GM21390 (cell line): Measurements from ENCODE around the gene C1QTNF5.

Experiments
- ATAC-seq: cut with Tn5 transposase; IDR thresholded peaks from one replicate; pipeline ENCODE4 v1.9.1; 2021; ENCODE audit not compliant: unreplicated experiment

C1QTNF5 gene

DNA sequence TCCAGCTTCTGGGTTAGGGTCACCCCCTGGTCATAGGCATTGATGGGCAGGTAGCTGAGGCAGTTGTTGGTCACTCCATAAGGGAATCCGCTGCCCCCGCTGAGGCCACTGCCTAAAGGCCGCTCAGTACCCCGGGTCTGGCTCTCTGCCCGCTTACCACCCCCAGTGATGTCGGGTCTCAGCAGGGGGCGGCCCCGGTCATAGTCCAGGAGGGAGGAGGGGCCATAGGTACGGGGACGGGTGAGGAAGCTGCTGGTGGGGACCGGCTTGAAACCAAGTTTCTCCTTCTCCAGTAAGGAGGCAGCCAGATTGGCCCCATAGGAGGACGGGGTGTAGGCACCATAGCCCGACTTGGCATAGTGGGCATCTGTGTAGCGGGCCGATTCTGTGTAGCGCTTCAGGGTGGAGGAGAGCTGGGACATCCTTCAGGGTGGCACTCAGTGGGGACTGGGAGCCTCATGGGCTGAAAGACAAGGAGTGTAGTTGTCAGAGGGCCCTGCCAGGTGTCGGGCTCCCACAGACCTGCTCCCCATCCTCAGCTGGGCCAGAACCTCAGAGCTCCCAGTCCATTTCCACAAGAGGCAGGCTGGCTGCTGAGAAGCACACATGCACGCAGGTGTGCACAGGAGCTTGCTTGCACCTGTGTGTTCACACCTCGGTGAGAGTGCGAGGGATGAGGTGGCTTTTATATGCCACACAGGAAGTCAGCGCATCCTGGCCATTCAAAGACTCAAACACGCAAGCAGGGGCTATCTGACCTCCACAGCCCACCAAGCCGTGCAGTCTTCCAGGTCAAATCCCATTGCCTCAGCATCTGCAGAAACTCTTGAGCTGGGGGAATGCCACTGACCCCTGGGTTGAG, 32.6 kb upstream of the C1QTNF5 start:
- ATAC-seq, result no peak

DNA sequence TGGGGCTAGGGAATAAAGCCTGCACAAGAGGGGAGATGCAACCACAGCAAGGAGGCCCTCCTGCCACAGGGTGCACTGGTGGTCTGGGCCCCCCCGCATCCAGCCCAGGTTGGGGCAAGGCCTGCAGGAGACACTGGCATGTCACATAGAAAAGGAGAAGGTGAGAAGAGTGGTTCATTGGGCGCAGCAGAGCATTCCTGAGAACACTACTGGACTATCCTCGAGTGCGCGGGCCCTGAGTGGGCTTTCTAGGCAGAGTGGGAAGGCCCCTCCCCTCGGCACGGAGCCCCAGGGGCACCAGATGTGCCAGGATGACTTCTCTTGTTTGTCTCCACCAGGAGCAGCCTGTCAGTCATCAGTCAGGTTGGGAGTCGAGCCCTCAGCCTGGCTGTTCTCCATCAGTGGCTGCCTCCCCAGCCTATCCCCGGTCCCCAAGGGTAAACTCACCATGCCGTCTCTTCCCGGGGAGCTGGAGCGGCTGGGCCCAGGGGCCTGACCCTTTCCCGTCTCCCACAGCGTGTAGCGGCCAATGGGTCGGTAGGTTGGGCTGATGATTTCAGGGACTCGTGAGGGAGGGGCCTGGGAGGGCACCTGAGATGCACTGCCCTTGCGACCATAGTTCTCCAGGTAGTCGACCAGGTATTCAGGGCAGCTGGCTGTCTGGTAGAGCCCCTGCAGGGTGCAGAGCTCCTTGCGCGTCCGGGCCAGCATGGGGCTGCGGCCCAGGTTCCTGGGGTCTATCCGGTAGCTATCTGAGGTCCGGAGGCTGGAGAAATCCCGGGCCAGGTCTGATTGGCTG, 31.8 kb upstream of the C1QTNF5 start:
- no peak for ATAC-seq

DNA sequence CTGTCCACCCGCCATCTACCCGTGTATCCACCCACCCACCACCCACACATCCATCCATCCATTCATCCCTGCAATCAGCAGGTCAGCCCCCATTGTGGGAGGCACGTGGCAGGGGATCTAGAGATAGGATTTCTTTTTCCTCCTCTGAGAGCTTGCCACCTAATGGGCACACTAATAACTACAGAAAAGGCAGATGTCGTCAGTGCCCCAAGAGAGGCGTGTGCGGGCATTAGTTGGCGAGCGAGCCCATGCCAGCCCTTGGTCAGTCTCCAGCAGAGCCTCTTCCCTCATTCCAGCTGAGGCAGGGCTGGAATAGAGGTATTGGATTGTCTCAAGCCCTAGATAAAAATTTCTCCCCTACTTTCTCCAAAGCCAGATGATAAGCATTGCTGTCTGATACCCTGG, 31.1 kb upstream of the C1QTNF5 start:
- ATAC-seq, result no peak

DNA sequence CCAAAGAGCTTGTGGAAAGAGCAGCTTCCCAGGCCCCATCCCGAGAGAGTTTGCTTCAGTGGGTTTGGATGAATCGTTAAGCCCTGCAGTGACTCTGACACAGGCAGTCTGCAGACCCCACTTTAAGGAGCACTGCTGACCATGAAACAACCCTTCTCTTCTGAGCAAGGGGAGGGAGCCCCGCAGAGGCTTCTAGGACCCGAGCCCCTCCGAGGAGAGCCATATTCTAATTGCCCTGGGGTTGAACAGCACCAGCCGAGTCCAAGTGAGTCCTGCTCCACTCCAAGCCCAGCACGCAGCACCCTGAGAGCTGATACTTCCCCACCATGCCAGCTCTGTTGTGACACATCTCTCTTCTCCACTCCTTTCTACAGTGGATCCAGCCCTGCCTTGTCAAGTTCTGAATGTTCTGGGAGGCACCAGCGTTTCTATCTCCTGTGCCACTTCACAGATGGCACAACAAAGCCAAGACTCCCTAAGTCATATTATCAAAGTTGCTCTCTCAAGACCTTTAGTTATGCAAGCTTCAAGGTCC, 30.5 kb upstream of the C1QTNF5 start:
- no peak for ATAC-seq

DNA sequence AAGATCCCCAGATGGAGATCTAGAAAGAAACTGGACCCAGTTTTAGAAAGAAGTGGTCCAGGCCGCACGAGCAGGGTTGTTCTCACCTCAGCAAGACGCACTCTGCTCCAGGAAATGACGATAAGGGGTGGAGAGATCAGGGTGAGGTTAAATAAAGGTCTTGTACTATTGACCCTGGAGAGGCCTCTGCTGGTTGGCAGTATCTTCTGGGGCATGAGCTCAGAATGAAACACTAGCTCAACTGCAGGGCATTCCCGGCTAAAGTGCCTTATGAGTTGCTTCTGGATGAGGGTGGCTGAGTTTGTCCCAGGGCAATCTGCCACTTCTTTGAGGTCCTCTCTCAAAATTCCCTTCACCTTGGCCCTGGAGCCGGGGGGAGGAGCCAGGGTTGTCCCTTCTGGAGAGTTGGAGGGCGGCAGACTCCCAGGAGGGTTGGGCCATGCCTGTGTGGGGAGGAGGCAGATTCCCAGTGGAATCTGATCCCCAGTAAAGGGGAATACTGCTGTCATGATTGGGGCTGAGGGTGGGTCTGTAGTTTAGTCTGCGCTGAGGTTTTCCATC, 29.9 kb upstream of the C1QTNF5 start:
- no peak for ATAC-seq

DNA sequence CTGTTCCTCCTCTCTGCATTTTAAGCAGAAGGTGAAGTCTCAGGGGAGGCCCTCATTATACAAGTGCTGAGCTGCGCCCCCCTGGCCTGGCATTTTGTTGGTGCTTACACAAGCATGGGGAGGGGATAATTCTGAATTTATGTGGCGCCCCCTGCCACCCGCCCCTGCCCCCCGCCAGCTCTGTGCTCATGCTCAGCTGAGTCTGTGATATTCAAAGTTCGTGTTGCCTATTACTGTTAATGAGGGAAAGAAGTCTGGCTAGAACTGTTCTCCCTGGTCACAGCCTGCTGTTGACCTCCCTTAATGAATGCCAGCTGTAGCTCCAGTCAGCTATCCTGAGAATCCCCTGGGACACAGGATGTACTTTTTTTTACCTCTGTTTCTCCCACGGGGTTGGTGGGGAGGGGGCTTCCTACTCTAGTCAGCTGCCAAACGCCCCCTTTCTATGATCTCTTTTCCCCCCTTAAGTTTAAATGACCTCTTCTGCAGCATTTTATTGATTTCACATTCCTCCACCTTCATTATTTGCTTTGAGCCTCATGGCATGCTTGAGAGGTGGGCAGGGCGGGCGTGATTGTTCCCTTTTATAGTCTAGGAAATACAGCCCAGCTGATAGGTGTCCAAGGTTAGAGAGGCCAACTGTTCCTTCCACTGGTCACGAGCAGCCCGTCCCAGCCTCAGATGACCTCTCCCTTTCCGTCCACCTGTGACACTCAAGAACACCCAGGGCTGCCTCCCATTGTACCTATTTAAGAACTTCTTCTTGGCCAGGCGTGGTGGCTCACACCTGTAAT, 28.6 kb upstream of the C1QTNF5 start:
- ATAC-seq, result no peak

DNA sequence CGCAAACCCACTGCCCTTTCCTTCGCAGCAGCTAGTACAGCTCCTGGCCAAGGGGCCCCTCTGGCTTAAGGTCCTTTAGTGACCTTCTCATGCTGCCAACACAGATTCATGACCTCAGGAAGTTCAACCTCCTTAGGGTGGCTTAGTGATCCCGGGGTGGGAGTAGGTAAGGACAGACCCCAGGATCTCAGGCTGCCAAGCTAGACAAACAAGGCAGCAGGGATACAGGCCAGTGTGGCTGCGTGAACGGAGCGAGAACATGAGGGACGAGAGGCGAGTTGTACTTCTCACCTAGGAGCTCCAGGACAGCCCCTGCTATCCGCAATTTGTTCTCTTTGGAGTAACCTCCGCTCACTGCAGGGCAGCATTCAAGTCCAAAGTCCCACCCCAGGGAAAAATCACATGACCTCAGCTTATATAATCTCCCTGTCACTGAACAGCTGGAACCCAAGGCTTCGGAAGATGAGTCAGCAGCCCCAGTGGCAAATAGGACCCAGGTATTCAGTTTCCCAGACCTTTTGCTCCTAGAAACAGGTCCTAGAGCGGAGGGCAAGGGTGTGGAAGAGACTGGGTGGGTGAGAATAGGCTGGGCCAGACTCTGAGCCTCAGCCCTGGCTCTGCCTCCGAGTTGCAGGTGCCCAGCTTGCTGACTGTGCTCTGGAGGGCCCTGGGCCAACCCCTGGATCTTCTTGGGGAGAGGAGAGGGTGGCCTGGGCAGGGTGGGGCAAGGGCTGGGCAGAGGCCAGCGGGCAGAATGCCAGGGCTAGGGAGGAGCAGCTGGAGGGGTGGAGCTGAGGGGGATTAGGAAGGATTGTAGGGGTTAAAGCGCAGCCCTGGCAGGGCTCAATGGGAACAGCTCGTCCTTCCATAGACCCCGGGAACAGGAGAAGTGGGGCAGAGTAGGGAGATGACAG, 27.7 kb upstream of the C1QTNF5 start:
- no peak for ATAC-seq

DNA sequence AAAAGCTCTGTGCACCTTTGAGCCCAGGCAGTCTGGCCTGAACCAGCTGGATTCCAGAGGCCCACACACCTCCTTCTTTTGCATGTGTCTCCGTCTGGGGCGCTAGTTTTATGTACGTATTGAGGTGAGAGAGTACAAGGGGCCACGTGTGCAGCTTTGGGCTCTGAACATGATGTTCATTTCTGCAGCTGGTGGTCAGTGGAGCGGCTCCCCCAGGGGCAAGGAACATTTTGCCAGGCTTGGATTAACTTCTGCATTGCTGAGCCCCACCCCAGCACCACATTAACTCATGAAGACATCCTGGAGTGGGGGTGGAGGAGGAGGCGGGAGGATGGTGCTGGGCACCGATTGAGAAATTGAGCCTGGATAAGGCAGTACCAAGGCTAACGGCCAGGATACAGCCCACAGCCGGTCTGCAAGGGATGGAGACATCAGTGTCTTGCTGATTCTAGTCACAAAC, 27.0 kb upstream of the C1QTNF5 start:
- ATAC-seq, result no peak

DNA sequence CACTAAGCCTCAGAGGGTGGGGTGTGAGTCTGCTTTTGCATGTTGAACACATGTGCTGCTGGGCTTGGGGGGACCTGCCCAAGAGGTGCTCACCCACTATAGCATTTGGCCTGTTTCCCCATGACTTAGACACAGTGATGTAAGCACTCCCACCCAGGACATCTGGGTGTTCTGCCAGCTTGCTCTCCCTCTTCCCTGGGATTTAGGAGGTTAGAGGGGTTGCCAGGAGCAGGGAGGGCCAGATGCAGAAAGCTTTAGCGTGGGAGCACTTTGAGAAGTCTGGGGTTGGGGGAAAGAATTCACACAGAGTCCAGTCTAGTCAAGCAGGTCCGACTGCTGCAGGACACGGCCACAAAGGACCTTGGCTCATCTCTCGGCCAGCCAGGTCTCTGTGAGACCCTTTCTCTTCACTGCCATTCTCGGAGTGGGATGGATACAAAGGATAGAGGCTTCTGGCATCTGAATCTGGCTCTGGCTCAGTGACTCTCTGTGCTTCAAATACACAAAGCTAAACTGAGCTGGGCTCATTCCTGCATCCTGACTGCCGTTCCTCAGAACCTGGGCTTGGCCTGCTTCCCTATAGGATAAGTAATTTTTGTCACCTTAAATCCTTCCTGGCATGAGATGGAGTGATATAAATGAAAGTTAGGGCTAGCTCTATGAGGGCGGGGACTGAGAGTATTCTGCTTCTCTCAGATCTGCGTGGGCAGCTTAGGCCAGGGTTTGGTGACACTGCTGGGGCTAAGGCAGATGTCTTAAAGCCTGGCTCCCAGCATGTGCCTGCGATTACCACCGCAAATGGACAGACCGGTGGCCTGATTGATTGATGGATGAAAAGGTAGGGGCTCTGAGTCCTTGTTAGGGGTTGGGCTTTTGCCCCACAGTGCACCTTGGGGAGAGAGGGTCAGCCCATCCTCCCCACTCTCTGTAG, 26.3 kb upstream of the C1QTNF5 start:
- ATAC-seq, result no peak

DNA sequence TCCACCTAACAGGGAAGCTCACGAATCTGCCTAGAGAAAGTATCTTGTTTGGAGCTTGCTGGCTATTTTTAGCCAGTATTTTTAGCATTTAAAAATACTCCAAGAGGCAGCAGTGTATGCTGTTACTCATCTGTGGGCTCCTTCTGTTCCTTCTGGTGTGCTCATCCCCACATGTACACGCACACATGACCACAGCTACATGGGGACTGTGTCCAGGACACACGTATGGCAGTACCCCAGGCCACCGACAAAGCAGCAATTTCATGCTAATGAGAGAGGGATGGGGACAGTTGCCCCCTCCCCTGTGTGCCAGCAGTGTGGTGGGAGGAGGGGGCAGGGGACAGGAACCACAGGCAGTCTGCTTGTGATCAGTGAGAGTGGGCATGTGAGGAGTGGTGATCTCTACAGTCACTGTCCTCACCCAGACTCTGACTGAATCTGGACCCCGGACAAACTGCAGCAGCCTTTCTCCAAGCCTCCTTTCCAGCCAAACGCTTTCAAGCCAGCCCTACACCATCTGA, 24.4 kb upstream of the C1QTNF5 start:
- no peak for ATAC-seq

DNA sequence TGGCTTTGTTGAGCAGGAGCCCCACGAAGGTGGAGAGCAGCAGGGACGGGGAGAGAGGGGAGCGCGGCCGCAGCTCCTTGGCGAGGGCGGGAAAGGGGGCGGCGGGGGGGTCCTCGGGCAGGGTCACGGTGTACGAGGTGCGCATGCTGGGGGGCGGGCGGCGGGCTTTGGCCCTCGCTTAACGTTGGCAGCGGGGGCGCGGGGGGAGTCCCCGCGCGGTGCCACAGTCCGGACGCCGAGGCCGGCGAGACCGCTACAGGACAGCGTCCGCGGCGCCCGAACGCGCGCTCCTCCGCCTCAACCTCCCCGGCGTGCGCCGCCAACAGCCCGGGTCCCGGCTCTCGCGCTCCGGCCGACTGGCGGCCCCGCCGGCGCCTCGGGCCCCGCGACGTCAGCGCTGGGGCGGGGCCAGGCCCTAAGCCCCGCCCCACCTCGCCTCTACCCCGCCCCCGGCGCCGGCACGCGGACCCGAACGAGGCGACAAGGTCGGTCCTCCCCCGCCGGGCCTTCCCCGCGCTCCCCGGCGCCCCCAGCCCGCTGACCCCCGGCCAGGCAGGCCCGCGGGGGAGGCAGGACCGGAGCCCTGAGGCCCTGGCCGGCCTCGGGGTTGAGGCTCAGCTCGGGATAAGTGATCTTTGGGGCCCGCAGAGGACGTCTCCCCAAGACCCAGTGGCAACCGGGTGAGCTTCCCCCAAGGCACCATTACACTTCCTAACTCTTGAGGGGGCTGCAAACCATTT, 23.3 kb upstream of the C1QTNF5 start:
- no peak for ATAC-seq

DNA sequence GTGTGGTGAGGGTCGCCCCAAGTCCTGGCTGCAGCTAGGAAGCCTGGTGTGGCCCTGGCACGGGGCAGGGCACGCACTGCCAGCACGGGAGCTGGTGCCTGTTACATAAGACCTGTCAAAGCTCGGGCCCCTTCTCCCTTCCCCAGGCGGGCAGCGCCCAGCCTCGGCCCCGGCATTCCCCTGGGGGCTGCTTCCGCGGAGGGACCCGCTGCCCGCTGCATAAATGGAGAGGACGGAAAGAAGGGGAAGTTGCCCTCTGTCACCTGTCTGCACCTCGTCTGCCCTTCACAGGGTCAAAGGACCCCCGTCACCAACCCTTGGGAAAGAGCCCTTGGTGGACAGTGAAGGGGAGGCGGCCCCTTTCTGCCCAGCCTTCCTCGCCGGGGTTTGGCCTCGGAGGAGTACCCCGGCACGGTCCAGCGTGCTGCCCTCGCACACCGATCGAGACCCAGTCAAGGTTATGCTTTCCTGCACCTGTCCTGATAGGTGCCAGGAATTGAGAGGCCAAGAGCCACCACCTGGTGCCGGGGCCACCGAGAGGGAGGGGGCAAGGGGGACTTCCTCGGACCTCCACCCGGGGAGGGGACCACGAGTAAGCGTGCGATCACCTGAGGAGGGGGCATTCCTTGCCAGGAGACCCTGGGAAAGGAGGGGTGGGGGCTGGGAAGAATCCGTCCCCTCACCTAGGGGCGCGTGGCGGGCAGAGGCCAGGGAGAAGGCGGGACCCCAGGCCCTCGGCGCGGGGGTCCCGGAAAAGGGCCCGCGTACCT, 22.6 kb upstream of the C1QTNF5 start:
- ATAC-seq, result no peak

DNA sequence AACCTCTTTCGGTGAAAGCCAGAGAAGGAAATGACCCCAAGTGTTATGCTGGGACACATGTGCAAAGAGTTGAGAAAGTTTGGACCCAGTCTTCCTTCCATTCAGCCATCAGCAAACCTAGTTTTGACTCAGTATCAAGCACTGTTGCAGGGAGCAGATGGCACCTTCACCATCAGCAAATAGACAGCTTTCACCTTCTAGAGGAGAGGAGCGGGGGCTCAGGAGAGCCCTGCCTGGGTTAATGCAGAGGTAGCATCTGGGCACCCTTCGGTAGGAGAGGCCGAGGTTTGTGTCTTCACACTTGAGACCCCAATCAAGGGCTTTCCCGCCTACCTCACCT, 22.0 kb upstream of the C1QTNF5 start:
- ATAC-seq, result no peak

DNA sequence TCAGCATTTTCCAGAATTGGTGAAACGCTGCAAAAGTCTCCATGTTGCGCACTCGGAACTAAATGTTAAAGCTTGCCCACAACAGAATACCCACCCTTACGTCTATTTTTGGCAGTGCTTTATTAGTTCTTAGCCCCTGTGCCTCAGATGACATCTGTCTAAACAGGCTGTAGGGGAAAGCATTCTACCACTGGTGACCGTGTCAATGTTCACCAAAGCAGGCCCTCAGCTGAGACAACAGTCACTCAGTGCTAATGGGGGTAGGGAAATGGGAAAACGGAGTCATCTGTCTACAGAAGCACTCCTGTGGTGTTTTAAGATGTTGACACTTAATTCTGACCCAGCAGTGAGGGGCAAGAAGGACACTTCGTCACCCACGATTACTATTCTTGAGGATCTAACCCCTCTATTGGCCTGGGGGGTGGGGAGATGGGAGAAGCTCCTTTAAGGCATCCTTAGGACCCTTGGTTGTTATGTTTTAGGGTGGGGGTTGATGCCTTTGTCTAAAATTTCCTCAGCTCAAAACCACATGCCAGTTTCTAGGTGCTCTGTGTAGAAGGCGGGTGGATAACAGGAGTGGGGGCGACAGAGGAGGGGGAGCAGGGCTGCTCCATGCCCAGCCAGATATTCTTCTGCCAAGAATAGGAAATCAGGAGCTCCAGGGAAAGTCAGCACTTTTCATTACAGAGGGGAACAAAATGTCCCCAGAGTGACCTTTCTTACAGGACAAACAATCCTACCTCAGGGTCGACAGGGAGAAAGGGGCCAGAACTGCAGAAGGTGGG, 21.4 kb upstream of the C1QTNF5 start:
- no peak for ATAC-seq

DNA sequence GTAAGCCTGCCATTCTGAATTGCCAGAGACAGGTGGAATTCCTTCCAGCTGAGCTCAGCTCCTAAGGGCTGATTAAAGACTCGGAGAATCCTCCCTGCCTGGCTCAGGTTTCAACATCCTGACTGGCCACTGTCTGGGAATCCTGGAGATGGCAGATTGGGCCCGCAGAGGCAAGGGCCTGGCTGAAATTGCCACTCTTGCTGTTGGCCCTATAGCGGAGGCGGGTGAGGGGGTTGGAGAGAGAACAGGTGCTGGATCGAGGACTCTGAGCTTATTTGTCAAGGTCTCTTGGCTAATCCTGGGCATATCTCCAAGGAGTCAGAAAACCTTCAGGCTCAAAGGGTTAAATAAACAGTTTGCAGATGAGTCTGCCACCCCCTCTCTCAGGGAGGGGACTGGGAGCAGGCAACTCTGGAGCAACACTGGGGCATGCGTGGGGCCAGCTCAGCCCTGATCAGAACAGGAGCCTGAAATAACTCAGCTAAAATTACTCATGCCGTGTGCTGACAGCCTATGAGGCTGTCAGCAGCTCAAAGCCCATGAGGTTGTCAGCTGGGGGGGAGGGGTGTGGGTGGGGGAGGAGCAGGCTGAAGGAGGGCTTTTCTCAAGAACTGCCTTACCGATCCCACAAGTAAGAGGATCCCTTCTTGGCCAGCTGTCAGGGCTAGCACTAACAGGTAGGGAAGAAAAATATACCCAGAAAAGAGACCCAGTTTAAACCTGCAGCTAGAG, 20.5 kb upstream of the C1QTNF5 start:
- ATAC-seq, result no peak
